ENCODE results near the gene NYAP2. TPM values are rescaled to one million over a fixed set of nuclear protein-coding genes. Genes with fewer than 3 reads are reported as not detected.

The NYAP2 gene
- total RNA-seq, 1 experiment from 2014 or later, result not detected

GRCh38 chr2:225502971-225503370 lies 103.5 kb downstream of the NYAP2 start:
- no peak for DNase-seq (ENCODE audit: low read depth, low spot score)
- in situ Hi-C loops (cut with HindIII; ENCODE audit: low pct_unique_long_range_greater_than_20kb, low sequenced_read_pairs), result no loop called here

DNA sequence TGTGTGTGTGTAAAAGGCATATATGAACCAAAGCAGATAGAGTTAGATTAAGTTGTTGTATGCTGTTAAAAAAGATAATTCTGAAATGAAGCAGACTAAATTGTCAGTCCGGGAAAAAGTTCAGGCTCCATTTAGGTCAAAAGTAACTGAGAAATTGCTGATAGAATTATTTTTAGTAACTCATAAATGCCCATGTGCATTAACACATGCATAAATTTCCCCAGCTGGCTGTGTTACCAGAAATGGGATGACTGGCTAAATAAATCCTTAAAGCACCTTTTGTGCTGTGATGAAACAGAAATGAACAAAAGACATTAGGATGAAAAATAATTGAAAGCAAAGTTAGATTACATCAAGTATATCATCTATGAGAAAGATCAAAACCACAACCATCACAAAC lies 111.3 kb downstream of the NYAP2 start:
- no peak for DNase-seq (ENCODE audit: low read depth, low spot score)
- in situ Hi-C loops (cut with HindIII; ENCODE audit: low pct_unique_long_range_greater_than_20kb, low sequenced_read_pairs), result no loop called here

GRCh38 chr2:225512469-225512868 lies 113.0 kb downstream of the NYAP2 start:
- no peak for DNase-seq (ENCODE audit: low read depth, low spot score)
- in situ Hi-C loops (cut with HindIII; ENCODE audit: low pct_unique_long_range_greater_than_20kb, low sequenced_read_pairs), result no loop called here

- in situ Hi-C loops (cut with HindIII; ENCODE audit: low pct_unique_long_range_greater_than_20kb, low sequenced_read_pairs), result no loop called here
- DNase-seq (ENCODE audit: low read depth, low spot score), result no peak
These were observed 113.5 kb downstream of the NYAP2 start for GRCh38 chr2:225512876-225513540.

- in situ Hi-C loops (cut with HindIII; ENCODE audit: low pct_unique_long_range_greater_than_20kb, low sequenced_read_pairs), result no loop called here
- DNase-seq (ENCODE audit: low read depth, low spot score), result no peak
These were observed 115.5 kb downstream of the NYAP2 start for GRCh38 chr2:225515033-225515432.

GRCh38 chr2:225526760-225527390 lies 127.4 kb downstream of the NYAP2 start:
- in situ Hi-C loops (cut with HindIII; ENCODE audit: low pct_unique_long_range_greater_than_20kb, low sequenced_read_pairs), result no loop called here
- no peak for DNase-seq (ENCODE audit: low read depth, low spot score)

GRCh38 chr2:225531559-225531958 lies 132.0 kb downstream of the NYAP2 start:
- in situ Hi-C loops (cut with HindIII; ENCODE audit: low pct_unique_long_range_greater_than_20kb, low sequenced_read_pairs), result no loop called here
- no peak for DNase-seq (ENCODE audit: low read depth, low spot score)

DNA sequence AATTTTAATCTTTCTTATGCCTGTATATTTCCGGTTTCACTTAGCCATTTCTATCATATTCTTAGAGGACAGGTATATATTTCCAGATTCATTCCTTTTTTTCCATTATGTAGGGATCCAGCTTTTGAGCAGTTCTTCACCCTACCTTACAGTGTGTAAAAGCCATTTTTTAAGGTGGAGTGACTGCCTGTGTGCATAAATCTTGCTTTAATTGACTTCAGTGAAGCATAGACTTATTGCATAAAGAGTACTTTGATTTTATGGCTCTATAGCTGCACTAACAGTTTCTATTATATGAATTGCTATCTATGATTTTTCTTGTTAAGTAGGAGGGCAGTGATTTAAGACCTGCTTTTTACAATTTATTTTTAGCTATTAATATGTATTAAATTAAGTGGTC lies 132.6 kb downstream of the NYAP2 start:
- DNase-seq (ENCODE audit: low read depth, low spot score), result no peak

DNA sequence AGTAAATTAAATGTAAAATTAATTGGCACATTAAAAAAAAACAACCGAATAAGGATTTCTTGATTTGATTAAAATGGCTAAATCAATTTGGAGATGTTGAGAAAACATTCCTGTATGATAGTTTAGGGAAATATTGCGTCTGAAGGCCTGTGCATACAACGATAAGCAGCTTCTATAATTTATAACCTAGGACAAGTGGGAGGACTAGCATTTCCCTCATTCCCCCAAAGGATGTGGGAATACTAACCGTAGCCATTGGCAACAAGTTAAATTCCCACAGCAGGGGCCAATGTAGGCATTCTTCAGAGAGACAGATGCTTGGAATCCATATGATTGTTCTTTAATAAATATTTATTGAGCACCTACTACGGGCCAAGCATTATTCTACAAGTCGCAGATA lies 134.5 kb downstream of the NYAP2 start:
- DNase-seq (ENCODE audit: low read depth, low spot score), result no peak
- in situ Hi-C loops (cut with HindIII; ENCODE audit: low pct_unique_long_range_greater_than_20kb, low sequenced_read_pairs), result no loop called here

More for the DNA sequence above, 132.6 kb downstream of the NYAP2 start:
- in situ Hi-C loops (cut with HindIII; ENCODE audit: low pct_unique_long_range_greater_than_20kb, low sequenced_read_pairs), result no loop called here

DNA sequence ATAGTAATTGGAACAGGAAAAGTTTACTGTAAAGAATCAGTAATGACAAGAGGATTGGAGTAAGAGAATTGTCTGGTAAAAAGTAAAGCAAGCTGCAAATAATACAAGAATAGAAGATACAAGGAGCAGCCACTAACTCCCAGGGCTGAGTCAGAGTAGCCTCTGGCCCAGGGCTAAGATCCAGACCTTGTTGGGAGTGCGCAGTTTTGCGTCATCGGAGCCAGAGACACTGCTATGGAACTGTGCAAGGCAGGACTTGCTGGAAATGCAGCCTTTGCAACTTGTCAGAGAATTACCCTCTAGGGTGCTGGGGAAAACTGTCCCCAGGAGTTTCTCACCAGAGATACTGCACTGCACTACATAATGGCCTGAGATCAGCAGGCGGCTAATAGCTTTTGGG lies 135.2 kb downstream of the NYAP2 start:
- in situ Hi-C loops (cut with HindIII; ENCODE audit: low pct_unique_long_range_greater_than_20kb, low sequenced_read_pairs), result no loop called here
- peak; percentile 6 for DNase-seq (ENCODE audit: low read depth, low spot score)

- in situ Hi-C loops (cut with HindIII; ENCODE audit: low pct_unique_long_range_greater_than_20kb, low sequenced_read_pairs), result no loop called here
- no peak for DNase-seq (ENCODE audit: low read depth, low spot score)
These were observed 136.5 kb downstream of the NYAP2 start for GRCh38 chr2:225536036-225536435.

GRCh38 chr2:225543626-225544025 lies 144.1 kb downstream of the NYAP2 start:
- in situ Hi-C loops (cut with HindIII; ENCODE audit: low pct_unique_long_range_greater_than_20kb, low sequenced_read_pairs), result no loop called here
- DNase-seq (ENCODE audit: low read depth, low spot score), result no peak

- in situ Hi-C loops (cut with HindIII; ENCODE audit: low pct_unique_long_range_greater_than_20kb, low sequenced_read_pairs), result no loop called here
- no peak for DNase-seq (ENCODE audit: low read depth, low spot score)
These were observed 157.0 kb downstream of the NYAP2 start for GRCh38 chr2:225556461-225556860.

DNA sequence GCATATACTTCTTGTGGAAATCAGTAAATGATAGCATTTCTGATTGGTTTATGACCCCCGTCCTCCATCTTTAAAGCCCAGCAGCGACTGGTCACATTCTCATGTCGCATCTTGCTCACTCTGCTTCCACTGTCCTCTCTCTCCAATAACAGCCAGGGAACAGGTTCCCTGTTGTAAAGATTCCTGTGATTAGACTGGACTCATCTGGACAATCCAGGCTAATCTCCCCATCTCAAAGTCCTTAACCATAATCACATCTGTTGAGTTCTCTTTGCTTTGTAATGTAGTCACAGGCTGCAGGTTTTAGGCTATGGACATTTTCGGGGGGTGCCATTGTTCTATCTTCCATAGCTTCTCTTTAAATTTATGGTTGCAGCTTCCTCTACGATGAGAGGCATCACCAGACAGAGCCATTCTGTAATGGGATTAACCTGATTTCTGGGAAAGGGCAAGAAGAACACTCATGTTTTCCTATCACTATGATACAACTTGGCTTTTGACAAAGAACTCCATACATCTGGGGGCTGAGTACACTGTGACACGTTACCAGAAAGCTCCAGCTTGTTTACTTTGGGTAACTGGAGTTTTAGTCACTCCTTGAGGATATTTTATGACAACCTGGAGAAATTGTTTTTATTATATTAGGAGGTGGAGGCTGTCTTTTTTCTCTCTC lies 159.0 kb downstream of the NYAP2 start:
- in situ Hi-C loops (cut with HindIII; ENCODE audit: low pct_unique_long_range_greater_than_20kb, low sequenced_read_pairs), result no loop called here

DNA sequence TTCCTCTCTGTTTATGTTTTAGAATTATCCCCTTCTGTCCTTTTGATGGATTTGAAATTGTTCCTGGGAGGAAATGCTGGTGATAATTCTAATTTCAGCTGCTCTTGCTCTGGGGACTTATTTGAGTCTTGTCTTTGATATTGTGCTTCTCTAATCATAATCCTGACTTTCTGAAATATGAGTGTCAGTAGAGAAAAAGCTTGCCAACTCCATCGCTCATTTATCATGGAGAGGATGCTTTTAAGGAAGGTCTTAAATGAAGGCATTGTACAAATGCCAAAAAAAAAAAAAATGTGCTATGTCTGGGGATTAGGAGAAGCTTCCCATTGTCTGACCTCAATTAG lies 159.5 kb downstream of the NYAP2 start:
- in situ Hi-C loops (cut with HindIII; ENCODE audit: low pct_unique_long_range_greater_than_20kb, low sequenced_read_pairs), result no loop called here

More for the DNA sequence above, 159.0 kb downstream of the NYAP2 start:
- no peak for DNase-seq (ENCODE audit: low read depth, low spot score)

GRCh38 chr2:225566798-225567197 lies 167.3 kb downstream of the NYAP2 start:
- in situ Hi-C loops (cut with HindIII; ENCODE audit: low pct_unique_long_range_greater_than_20kb, low sequenced_read_pairs), result no loop called here

More for the DNA sequence above, 159.5 kb downstream of the NYAP2 start:
- DNase-seq (ENCODE audit: low read depth, low spot score), result no peak

GRCh38 chr2:225569995-225570394 lies 170.5 kb downstream of the NYAP2 start:
- in situ Hi-C loops (cut with HindIII; ENCODE audit: low pct_unique_long_range_greater_than_20kb, low sequenced_read_pairs), result no loop called here
- DNase-seq (ENCODE audit: low read depth, low spot score), result peak; percentile 17

More at GRCh38 chr2:225566798-225567197, 167.3 kb downstream of the NYAP2 start:
- DNase-seq (ENCODE audit: low read depth, low spot score), result no peak

DNA sequence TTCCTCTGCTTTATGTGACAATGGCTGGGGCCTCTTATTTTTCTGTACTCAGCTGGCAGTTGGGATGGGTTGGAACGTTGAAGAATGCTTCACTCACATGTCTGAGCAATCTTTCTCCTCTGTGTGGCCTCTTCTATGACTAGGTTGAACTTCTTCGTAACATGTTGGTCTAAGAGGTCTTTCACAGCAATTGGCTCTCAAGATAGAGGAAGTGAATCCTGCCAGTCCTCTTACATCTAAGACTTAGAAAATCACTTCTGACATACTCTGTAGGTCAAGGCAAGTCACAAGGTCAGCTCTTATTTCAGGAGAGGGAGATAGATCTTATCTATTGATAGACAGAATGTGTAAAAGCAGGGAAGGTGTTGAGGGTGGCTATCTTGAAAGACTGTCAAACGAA lies 174.1 kb downstream of the NYAP2 start:
- DNase-seq (ENCODE audit: low read depth, low spot score), result no peak
- in situ Hi-C loops (cut with HindIII; ENCODE audit: low pct_unique_long_range_greater_than_20kb, low sequenced_read_pairs), result no loop called here

- in situ Hi-C loops (cut with HindIII; ENCODE audit: low pct_unique_long_range_greater_than_20kb, low sequenced_read_pairs), result no loop called here
- DNase-seq (ENCODE audit: low read depth, low spot score), result no peak
These were observed 175.2 kb downstream of the NYAP2 start for GRCh38 chr2:225574582-225575138.

All from SK-MEL-5 (cell line).